ENCODE measurements around the gene LRRC26.

DNA sequence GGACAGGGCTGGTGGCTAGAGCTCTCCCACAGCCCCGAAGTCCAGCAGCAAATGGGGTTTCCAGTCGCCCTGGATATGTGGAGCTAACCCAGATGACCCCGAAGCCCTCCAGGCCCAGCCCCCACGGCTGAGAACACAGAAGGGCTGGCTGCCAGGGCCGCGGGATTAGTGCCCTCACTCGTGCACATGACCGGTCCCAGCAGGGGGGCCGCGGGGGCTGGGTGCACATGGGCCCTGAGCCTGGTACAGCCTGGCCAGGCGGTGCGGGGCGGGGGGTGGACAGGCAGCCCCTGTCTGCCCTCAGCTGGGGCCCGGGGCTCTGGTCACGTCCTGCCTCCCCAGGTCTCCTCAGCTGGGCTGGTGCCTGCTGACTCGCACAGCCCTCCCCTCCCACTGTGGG, 24.5 kb upstream of the LRRC26 start:
- TF ChIP-seq, protein P1, sequence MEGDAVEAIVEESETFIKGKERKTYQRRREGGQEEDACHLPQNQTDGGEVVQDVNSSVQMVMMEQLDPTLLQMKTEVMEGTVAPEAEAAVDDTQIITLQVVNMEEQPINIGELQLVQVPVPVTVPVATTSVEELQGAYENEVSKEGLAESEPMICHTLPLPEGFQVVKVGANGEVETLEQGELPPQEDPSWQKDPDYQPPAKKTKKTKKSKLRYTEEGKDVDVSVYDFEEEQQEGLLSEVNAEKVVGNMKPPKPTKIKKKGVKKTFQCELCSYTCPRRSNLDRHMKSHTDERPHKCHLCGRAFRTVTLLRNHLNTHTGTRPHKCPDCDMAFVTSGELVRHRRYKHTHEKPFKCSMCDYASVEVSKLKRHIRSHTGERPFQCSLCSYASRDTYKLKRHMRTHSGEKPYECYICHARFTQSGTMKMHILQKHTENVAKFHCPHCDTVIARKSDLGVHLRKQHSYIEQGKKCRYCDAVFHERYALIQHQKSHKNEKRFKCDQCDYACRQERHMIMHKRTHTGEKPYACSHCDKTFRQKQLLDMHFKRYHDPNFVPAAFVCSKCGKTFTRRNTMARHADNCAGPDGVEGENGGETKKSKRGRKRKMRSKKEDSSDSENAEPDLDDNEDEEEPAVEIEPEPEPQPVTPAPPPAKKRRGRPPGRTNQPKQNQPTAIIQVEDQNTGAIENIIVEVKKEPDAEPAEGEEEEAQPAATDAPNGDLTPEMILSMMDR (IDR thresholded peaks at IDR 0.05), result no peak
- TF ChIP-seq POLR2A (IDR thresholded peaks at IDR 0.05), result no peak
- TF ChIP-seq POLR2AphosphoS5 (IDR thresholded peaks at IDR 0.05), result no peak

All from sigmoid colon (tissue), 4 donors.